Liver (tissue), 9 donors: ENCODE results near the gene TSC1. TPM values are rescaled to one million over a fixed set of nuclear protein-coding genes. Genes with fewer than 3 reads are reported as not detected.

Experiments used
- DNase-seq: peaks from one replicate; pipeline ENCODE4 v3.0.0-alpha.2; 2017; ENCODE audit warnings: low spot score
- H3K27ac ChIP-seq, 2 donors: one replicate each; pipeline ENCODE4 v1.7.0; 2013; ENCODE audit warnings: inconsistent platforms in 2 of 2, low read length in 2 of 2, control low read depth in 1 of 2, low read depth in 1 of 2, mild to moderate bottlenecking in 1 of 2
- H3K27me3 ChIP-seq, 4 donors: one replicate each; pipeline versions ENCODE4 v1.6.1 to v1.7.0; 2013; ENCODE audit warnings: low read length in 3 of 4, inconsistent platforms in 1 of 4, mild to moderate bottlenecking in 1 of 4, moderate library complexity in 1 of 4; ENCODE audit not compliant: control insufficient read depth in 4 of 4, insufficient read depth in 4 of 4
- H3K36me3 ChIP-seq, 4 donors: one replicate each; pipeline versions ENCODE4 v1.6.1 to v1.7.0; 2013; ENCODE audit warnings: low read length in 3 of 4, mild to moderate bottlenecking in 3 of 4, low read depth in 1 of 4, moderate library complexity in 1 of 4; ENCODE audit not compliant: control insufficient read depth in 4 of 4, insufficient read depth in 3 of 4
- H3K4me1 ChIP-seq, 4 donors: one replicate each; pipeline versions ENCODE4 v1.6.1 to v1.7.0; 2013; ENCODE audit warnings: low read length in 3 of 4, mild to moderate bottlenecking in 3 of 4, moderate library complexity in 1 of 4; ENCODE audit not compliant: control insufficient read depth in 4 of 4, insufficient read depth in 4 of 4
- H3K4me3 ChIP-seq, 3 donors: one replicate each; pipeline versions ENCODE4 v1.6.1 to v1.7.0; 2013; ENCODE audit warnings: low read length in 3 of 3, control low read depth in 1 of 3, low read depth in 1 of 3, mild to moderate bottlenecking in 1 of 3
- H3K9ac ChIP-seq, 2 donors: one replicate each; pipeline ENCODE4 v1.7.0; 2013; ENCODE audit warnings: low read length in 2 of 2, mild to moderate bottlenecking in 2 of 2, moderate library complexity in 2 of 2, control low read depth in 1 of 2, low read depth in 1 of 2
- H3K9me3 ChIP-seq, 4 donors: one replicate each; pipeline versions ENCODE4 v1.6.1 to v1.7.0; 2013; ENCODE audit warnings: low read length in 3 of 4; ENCODE audit not compliant: control insufficient read depth in 4 of 4
- ATF3 ChIP-seq: IDR thresholded peaks from 2 replicates; pipeline ENCODE4 v1.6.1; 2016; ENCODE audit warnings: antibody characterized with exemption
- EGR1 ChIP-seq, 2 donors: IDR thresholded peaks; 2 replicates each; pipeline ENCODE4 v1.6.1; 2016 to 2018; ENCODE audit warnings: antibody characterized with exemption in 2 of 2, low read depth in 2 of 2
- FOXA1 ChIP-seq: IDR thresholded peaks from 2 replicates; pipeline ENCODE4 v1.6.1; 2016; ENCODE audit warnings: antibody characterized with exemption
- FOXA2 ChIP-seq: IDR thresholded peaks from 2 replicates; pipeline ENCODE4 v1.6.1; 2016; ENCODE audit warnings: antibody characterized with exemption
- GABPA ChIP-seq, 2 donors: IDR thresholded peaks in 1 of 2; conservative IDR thresholded peaks in 1 of 2; 2 replicates each; pipeline ENCODE4 v1.6.1; 2016; ENCODE audit warnings: antibody characterized with exemption in 2 of 2, mild to moderate bottlenecking in 1 of 2, moderate library complexity in 1 of 2
- HNF4A ChIP-seq, 2 donors: conservative IDR thresholded peaks; 2 replicates each; pipeline ENCODE4 v1.6.1; 2016; ENCODE audit warnings: antibody characterized with exemption in 2 of 2, mild to moderate bottlenecking in 2 of 2
- HNF4G ChIP-seq: IDR thresholded peaks from 2 replicates; pipeline ENCODE4 v1.6.1; 2016; ENCODE audit warnings: antibody characterized with exemption
- JUND ChIP-seq, 2 donors: IDR thresholded peaks; 2 replicates each; pipeline ENCODE4 v1.6.1; 2016; ENCODE audit warnings: antibody characterized with exemption in 2 of 2
- NR2F2 ChIP-seq: IDR thresholded peaks from 2 replicates; pipeline ENCODE4 v1.6.1; 2016; ENCODE audit warnings: antibody characterized with exemption
- RAD21 ChIP-seq, 2 donors: IDR thresholded peaks; 2 replicates each; pipeline ENCODE4 v1.6.1; 2016; ENCODE audit warnings: antibody characterized with exemption in 2 of 2, mild to moderate bottlenecking in 2 of 2
- REST ChIP-seq: IDR thresholded peaks from 2 replicates; pipeline ENCODE4 v1.6.1; 2016; ENCODE audit warnings: antibody characterized with exemption, mild to moderate bottlenecking
- RXRA ChIP-seq, 2 donors: IDR thresholded peaks; 2 replicates each; pipeline ENCODE4 v1.6.1; 2017 to 2018; ENCODE audit warnings: antibody characterized with exemption in 2 of 2, mild to moderate bottlenecking in 1 of 2
- SP1 ChIP-seq: IDR thresholded peaks from 2 replicates; pipeline ENCODE4 v1.6.1; 2018; ENCODE audit warnings: antibody characterized with exemption, mild to moderate bottlenecking
- TAF1 ChIP-seq: conservative IDR thresholded peaks from 2 replicates; pipeline ENCODE4 v1.6.1; 2016; ENCODE audit warnings: antibody characterized with exemption, mild to moderate bottlenecking
- YY1 ChIP-seq: IDR thresholded peaks from 2 replicates; pipeline ENCODE4 v1.6.1; 2016; ENCODE audit warnings: antibody characterized with exemption, mild to moderate bottlenecking
- WGBS: extraction: QIAGEN DNeasy Blood & Tissue Kit; methylation state at CpG from one replicate; pipeline ENCODE4 v1.1.7; 2013; 5-methylcytosine and 5-hydroxymethylcytosine counted together
- polyA plus RNA-seq, 2 donors: library from polyadenylated mRNA; stranded (reverse) in 1 of 2; unstranded in 1 of 2; fragments of 200-250 nt in 1 of 2; fragments of >200 nt in 1 of 2; fragmentation: Nextera tagmentation in 1 of 2; extraction: Ambion mirVana in 1 of 2; gene quantifications; one replicate each; pipeline versions ENCODE4 v1.2.1 to v1.2.3, GENCODE V29; 2013 to 2015
- total RNA-seq, 2 donors: library from RNA; depleted of rRNA; stranded (reverse); fragments of >200 nt; gene quantifications; one replicate each; pipeline ENCODE4 v1.2.3, GENCODE V29; 2014
- TF ChIP-seq, protein P1 (sequence below): fragments of 150-350 bp; IDR thresholded peaks from 2 replicates; pipeline ENCODE4 v1.5.1; 2017; ENCODE audit warnings: improper control_type of control experiment, low read depth, low read length; ENCODE audit not compliant: missing input control
- TF ChIP-seq, protein P2 (sequence below): IDR thresholded peaks from 2 replicates; pipeline ENCODE4 v1.6.1; 2016; ENCODE audit warnings: antibody characterized with exemption
- TF ChIP-seq, protein P3 (sequence below): IDR thresholded peaks from 2 replicates; pipeline ENCODE4 v1.6.1; 2016; ENCODE audit warnings: antibody characterized with exemption
- donor health status: healthy.
- donor health status: healthy.
- donor health status: healthy.
- donor health status: healthy.
- donor health status: healthy.

TSC1 gene
- total and polyA plus RNA-seq, 4 donors: 4.6 to 33.5 (median 15.6) TPM

GRCh38 chr9:132993511-132993939 lies 49.1 kb upstream of the TSC1 start:
- no peak for TF ChIP-seq HNF4A (conservative IDR thresholded peaks at IDR 0.05)
- TF ChIP-seq, protein P1, sequence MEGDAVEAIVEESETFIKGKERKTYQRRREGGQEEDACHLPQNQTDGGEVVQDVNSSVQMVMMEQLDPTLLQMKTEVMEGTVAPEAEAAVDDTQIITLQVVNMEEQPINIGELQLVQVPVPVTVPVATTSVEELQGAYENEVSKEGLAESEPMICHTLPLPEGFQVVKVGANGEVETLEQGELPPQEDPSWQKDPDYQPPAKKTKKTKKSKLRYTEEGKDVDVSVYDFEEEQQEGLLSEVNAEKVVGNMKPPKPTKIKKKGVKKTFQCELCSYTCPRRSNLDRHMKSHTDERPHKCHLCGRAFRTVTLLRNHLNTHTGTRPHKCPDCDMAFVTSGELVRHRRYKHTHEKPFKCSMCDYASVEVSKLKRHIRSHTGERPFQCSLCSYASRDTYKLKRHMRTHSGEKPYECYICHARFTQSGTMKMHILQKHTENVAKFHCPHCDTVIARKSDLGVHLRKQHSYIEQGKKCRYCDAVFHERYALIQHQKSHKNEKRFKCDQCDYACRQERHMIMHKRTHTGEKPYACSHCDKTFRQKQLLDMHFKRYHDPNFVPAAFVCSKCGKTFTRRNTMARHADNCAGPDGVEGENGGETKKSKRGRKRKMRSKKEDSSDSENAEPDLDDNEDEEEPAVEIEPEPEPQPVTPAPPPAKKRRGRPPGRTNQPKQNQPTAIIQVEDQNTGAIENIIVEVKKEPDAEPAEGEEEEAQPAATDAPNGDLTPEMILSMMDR: no peak
- no peak for DNase-seq
- H3K27ac ChIP-seq: no peak overlapping the region
- peaks cover 0 to 2% (median 1%) of the 10 kb centered on the region in 4 donors for H3K27me3 ChIP-seq
- H3K9me3 ChIP-seq: no peaks in the 10 kb centered on the region
- no peaks in the 10 kb centered on the region for H3K36me3 ChIP-seq
- no peaks in the 10 kb centered on the region for H3K4me1 ChIP-seq
- no peak overlapping the region for H3K9ac ChIP-seq
- H3K4me3 ChIP-seq: no peak overlapping the region
- WGBS: 35% methylated on average over 14 of the region's 14 CpGs

DNA sequence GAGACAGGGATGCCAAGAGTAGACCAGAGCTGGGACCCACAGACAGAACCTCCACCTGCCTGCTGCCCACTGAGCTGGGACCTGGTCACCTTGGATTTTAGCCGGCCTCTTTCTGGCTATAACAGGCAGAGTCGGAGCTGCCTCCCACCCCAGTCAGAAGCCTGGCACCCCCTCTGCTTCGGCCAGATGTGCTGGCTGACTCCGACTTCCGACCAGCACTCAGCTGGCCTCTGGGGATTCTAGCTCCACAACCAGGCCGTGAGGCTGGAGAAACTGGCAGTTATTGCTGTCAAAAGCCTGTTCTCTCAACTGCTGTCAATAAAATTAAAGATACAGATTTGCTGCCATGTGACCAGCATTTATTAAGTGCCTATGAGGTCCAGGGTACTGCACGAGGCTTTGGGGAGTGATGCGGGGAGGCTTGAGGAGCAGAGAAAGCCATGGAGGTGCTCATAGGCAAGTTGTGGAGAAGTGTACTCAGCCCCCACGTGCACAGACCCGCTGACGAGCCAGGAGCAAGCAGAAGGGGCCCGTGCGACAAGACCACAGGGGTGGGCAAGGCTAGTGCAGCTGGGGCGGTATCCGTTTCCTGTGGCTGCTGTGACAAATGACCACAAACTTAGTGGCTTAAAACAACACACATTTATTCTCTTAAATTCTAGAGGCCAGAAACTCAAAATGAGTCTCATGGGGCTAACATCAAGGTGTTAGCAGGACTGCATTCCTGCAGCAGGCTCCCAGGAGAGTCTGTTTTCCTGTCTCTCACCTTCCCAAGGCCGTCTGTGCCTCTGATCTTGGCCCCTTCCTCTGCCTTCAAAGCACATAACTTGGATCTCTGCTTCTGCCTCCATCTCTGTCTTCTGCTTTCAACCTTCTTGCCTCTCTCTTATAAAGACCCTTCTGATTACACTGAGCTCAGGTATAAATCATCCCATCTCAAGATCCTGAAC lies 47.2 kb upstream of the TSC1 start:
- Histone ChIP-seq H3K4me1 (no peaks in the 10 kb centered on the region), H3K9ac (no peak overlapping the region), H3K9me3 (no peaks in the 10 kb centered on the region), H3K4me3 (no peak overlapping the region), H3K27ac (no peak overlapping the region), H3K36me3 (no peaks in the 10 kb centered on the region), H3K27me3 (peaks cover 0 to 2% (median 0%) of the 10 kb centered on the region in 4 donors)
- WGBS: 61% methylated on average over 16 of the region's 16 CpGs
- no peak for DNase-seq
- no peak for TF ChIP-seq REST
- TF ChIP-seq GABPA (IDR thresholded peaks at IDR 0.05 in 1 of 2, conservative IDR thresholded peaks at IDR 0.05 in 1 of 2): no peak
- no peak for TF ChIP-seq HNF4A (conservative IDR thresholded peaks at IDR 0.05)
- no peak for TF ChIP-seq RXRA (IDR thresholded peaks at IDR 0.05)
- no peak for TF ChIP-seq FOXA2
- TF ChIP-seq SP1: no peak
- TF ChIP-seq ATF3: no peak
- TF ChIP-seq, protein P2, sequence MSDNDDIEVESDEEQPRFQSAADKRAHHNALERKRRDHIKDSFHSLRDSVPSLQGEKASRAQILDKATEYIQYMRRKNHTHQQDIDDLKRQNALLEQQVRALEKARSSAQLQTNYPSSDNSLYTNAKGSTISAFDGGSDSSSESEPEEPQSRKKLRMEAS: no peak
- no peak for TF ChIP-seq JUND (IDR thresholded peaks at IDR 0.05)
- TF ChIP-seq FOXA1: no peak
- no peak for TF ChIP-seq YY1
- TF ChIP-seq, protein P3, sequence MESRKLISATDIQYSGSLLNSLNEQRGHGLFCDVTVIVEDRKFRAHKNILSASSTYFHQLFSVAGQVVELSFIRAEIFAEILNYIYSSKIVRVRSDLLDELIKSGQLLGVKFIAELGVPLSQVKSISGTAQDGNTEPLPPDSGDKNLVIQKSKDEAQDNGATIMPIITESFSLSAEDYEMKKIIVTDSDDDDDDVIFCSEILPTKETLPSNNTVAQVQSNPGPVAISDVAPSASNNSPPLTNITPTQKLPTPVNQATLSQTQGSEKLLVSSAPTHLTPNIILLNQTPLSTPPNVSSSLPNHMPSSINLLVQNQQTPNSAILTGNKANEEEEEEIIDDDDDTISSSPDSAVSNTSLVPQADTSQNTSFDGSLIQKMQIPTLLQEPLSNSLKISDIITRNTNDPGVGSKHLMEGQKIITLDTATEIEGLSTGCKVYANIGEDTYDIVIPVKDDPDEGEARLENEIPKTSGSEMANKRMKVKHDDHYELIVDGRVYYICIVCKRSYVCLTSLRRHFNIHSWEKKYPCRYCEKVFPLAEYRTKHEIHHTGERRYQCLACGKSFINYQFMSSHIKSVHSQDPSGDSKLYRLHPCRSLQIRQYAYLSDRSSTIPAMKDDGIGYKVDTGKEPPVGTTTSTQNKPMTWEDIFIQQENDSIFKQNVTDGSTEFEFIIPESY: no peak
- no peak for TF ChIP-seq EGR1 (IDR thresholded peaks at IDR 0.05; ENCODE audit: low read depth in 2 of 2)
- no peak for TF ChIP-seq TAF1
- no peak for TF ChIP-seq HNF4G
- TF ChIP-seq RAD21 (IDR thresholded peaks at IDR 0.05): no peak
- TF ChIP-seq, protein P1: no peak
- TF ChIP-seq NR2F2: no peak
